ENCODE results near the gene EME1. TPM values are rescaled to one million over a fixed set of nuclear protein-coding genes. Genes with fewer than 3 reads are reported as not detected.

The EME1 gene
- total RNA-seq, 2 donors from 2014 or later, result 1.8 to 10.1 TPM

- DNase-seq, result no peak
- H3K4me1 ChIP-seq, result peaks cover 12% of the 10 kb centered on the region
- peaks cover 15% of the 10 kb centered on the region for H3K36me3 ChIP-seq
- no peaks in the 10 kb centered on the region for H3K9me3 ChIP-seq
- no peak for TF ChIP-seq CTCF (IDR thresholded peaks at IDR 0.05)
- intact Hi-C loops (cut with DNase I), result no loop called here
- H3K27me3 ChIP-seq, result no peaks in the 10 kb centered on the region
- H3K4me3 ChIP-seq, result peak overlapping the region; percentile 56
- peak overlapping the region; percentile 60 to 87 for H3K9ac ChIP-seq (ENCODE audit: low read depth in 2 of 2, low read length in 2 of 2)
- H3K27ac ChIP-seq, result peak overlapping the region; percentile 70
Measured at GRCh38 chr17:50372222-50372757, 739 bp upstream of the EME1 start.

GRCh38 chr17:50373705-50374104, 676 bp downstream of the EME1 start:
- TF ChIP-seq CTCF (IDR thresholded peaks at IDR 0.05), result no peak
- Histone ChIP-seq H3K4me3 (peak overlapping the region; percentile 56), H3K27ac (no peak overlapping the region), H3K36me3 (peaks cover 5% of the 10 kb centered on the region), H3K9ac (ENCODE audit: low read depth in 2 of 2, low read length in 2 of 2) (no peak overlapping the region), H3K9me3 (no peaks in the 10 kb centered on the region), H3K27me3 (no peaks in the 10 kb centered on the region), H3K4me1 (peaks cover 12% of the 10 kb centered on the region)
- no peak for DNase-seq
- intact Hi-C loops (cut with DNase I), result no loop called here

- Histone ChIP-seq H3K27ac (peak overlapping the region; percentile 12), H3K36me3 (peaks cover 4% of the 10 kb centered on the region), H3K9me3 (no peaks in the 10 kb centered on the region), H3K9ac (ENCODE audit: low read depth in 2 of 2, low read length in 2 of 2) (peak overlapping the region in 1 of 2 donors; percentile 7), H3K4me3 (no peak overlapping the region), H3K4me1 (peaks cover 12% of the 10 kb centered on the region), H3K27me3 (no peaks in the 10 kb centered on the region)
- peak; percentile 30 for DNase-seq
- intact Hi-C loops (cut with DNase I), result no loop called here
- no peak for TF ChIP-seq CTCF (IDR thresholded peaks at IDR 0.05)
Measured at GRCh38 chr17:50375858-50376538, 3.0 kb downstream of the EME1 start.

GRCh38 chr17:50379351-50380132, 6.5 kb downstream of the EME1 start:
- H3K4me1 ChIP-seq, result no peaks in the 10 kb centered on the region
- TF ChIP-seq CTCF (IDR thresholded peaks at IDR 0.05), result no peak
- H3K9ac ChIP-seq (ENCODE audit: low read depth in 2 of 2, low read length in 2 of 2), result no peak overlapping the region
- no peak for DNase-seq
- H3K9me3 ChIP-seq, result no peaks in the 10 kb centered on the region
- no peak overlapping the region for H3K27ac ChIP-seq
- H3K4me3 ChIP-seq, result no peak overlapping the region
- peaks cover 19% of the 10 kb centered on the region for H3K36me3 ChIP-seq
- intact Hi-C loops (cut with DNase I), result no loop called here
- H3K27me3 ChIP-seq, result no peaks in the 10 kb centered on the region

GRCh38 chr17:50380369-50381259, 7.6 kb downstream of the EME1 start:
- H3K9me3 ChIP-seq, result no peaks in the 10 kb centered on the region
- no peak for TF ChIP-seq CTCF (IDR thresholded peaks at IDR 0.05)
- DNase-seq, result no peak
- no peaks in the 10 kb centered on the region for H3K27me3 ChIP-seq
- intact Hi-C loops (cut with DNase I), result no loop called here
- no peaks in the 10 kb centered on the region for H3K4me1 ChIP-seq
- H3K27ac ChIP-seq, result no peak overlapping the region
- H3K4me3 ChIP-seq, result no peak overlapping the region
- H3K36me3 ChIP-seq, result peaks cover 26% of the 10 kb centered on the region
- H3K9ac ChIP-seq (ENCODE audit: low read depth in 2 of 2, low read length in 2 of 2), result peak overlapping the region in 1 of 2 donors; percentile 3

All from colonic mucosa (tissue), 4 donors.